ENCODE results near the gene C2CD2. TPM values are rescaled to one million over a fixed set of nuclear protein-coding genes. Genes with fewer than 3 reads are reported as not detected.

The C2CD2 gene
- total and polyA plus RNA-seq, 10 of the 15 experiments (the other 5 are each of a cell fraction or from before 2014, with no cell fraction given), result 2.2 to 30.9 (median 9.9) TPM

DNA sequence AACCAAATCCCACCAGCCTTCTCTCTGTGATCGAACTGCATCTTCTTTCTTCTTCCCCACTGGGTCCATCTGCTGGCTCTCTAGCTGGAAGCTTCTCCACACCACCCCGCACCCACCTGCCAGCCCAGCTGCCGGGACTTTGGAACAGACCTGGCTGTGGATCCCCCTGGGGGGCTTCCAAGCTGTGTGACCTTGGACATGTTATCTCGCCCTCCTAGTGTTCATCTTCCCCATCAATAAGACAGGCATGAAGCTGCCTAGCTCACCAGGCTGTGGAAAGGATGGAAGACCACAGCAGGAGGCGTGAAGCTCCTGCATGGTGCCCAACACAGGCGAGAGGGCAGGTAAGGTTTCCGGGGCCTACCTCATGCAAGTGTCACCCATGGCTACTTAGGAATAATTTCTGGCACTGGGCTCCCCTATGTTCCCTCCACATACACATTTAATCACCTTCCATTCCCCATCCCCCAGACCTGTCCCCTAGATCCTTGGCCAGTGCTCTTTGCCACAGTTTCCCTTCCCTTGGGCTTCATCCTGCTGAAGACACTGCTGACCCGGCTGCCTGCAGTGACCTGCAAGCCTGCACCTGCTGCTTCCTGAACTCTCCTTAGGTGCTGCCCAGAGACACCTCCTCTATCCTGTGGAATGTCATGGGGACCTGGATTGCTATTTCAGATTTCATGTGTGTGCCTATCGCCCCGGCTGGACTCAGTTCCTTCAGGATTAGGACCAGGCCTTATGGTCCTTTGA, 13.2 kb upstream of the C2CD2 start (continued):
- TF ChIP-seq, protein P1, sequence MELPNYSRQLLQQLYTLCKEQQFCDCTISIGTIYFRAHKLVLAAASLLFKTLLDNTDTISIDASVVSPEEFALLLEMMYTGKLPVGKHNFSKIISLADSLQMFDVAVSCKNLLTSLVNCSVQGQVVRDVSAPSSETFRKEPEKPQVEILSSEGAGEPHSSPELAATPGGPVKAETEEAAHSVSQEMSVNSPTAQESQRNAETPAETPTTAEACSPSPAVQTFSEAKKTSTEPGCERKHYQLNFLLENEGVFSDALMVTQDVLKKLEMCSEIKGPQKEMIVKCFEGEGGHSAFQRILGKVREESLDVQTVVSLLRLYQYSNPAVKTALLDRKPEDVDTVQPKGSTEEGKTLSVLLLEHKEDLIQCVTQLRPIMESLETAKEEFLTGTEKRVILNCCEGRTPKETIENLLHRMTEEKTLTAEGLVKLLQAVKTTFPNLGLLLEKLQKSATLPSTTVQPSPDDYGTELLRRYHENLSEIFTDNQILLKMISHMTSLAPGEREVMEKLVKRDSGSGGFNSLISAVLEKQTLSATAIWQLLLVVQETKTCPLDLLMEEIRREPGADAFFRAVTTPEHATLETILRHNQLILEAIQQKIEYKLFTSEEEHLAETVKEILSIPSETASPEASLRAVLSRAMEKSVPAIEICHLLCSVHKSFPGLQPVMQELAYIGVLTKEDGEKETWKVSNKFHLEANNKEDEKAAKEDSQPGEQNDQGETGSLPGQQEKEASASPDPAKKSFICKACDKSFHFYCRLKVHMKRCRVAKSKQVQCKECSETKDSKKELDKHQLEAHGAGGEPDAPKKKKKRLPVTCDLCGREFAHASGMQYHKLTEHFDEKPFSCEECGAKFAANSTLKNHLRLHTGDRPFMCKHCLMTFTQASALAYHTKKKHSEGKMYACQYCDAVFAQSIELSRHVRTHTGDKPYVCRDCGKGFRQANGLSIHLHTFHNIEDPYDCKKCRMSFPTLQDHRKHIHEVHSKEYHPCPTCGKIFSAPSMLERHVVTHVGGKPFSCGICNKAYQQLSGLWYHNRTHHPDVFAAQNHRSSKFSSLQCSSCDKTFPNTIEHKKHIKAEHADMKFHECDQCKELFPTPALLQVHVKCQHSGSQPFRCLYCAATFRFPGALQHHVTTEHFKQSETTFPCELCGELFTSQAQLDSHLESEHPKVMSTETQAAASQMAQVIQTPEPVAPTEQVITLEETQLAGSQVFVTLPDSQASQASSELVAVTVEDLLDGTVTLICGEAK (IDR thresholded peaks at IDR 0.05; ENCODE audit: borderline replicate concordance), result no peak
- TF ChIP-seq NRF1 (conservative IDR thresholded peaks at IDR 0.05; ENCODE audit: low read depth, low read length) (no peak), CBX5 (IDR thresholded peaks at IDR 0.05; ENCODE audit: low read depth) (no peak), TARDBP (IDR thresholded peaks at IDR 0.05; ENCODE audit: borderline replicate concordance) (no peak), FOXM1 (IDR thresholded peaks at IDR 0.05; ENCODE audit: low read depth, low read length) (no peak), CBFB (IDR thresholded peaks at IDR 0.05; ENCODE audit: low read depth) (no peak), ATF7 (IDR thresholded peaks at IDR 0.05; ENCODE audit: low read depth) (no peak), HDGF (IDR thresholded peaks at IDR 0.05) (no peak), ETV6 (conservative IDR thresholded peaks at IDR 0.05 in 1 of 2, IDR thresholded peaks at IDR 0.05 in 1 of 2; ENCODE audit: borderline replicate concordance in 1 of 2, low read depth in 1 of 2) (no peak), CREM (IDR thresholded peaks at IDR 0.05; ENCODE audit: low read depth) (no peak), FOS (IDR thresholded peaks at IDR 0.05; ENCODE audit: borderline replicate concordance, extremely low read depth, insufficient read length) (no peak)

Data from GM12878 (cell line).